ENCODE measurements around the gene VAV2. TPM values are rescaled to one million over a fixed set of nuclear protein-coding genes. Genes with fewer than 3 reads are reported as not detected.

VAV2 gene
- total RNA-seq, 3 donors from 2014 or later (not counting 1 experiment from before 2014, with no cell fraction given): 3.9 to 5.1 (median 4.8) TPM

DNA sequence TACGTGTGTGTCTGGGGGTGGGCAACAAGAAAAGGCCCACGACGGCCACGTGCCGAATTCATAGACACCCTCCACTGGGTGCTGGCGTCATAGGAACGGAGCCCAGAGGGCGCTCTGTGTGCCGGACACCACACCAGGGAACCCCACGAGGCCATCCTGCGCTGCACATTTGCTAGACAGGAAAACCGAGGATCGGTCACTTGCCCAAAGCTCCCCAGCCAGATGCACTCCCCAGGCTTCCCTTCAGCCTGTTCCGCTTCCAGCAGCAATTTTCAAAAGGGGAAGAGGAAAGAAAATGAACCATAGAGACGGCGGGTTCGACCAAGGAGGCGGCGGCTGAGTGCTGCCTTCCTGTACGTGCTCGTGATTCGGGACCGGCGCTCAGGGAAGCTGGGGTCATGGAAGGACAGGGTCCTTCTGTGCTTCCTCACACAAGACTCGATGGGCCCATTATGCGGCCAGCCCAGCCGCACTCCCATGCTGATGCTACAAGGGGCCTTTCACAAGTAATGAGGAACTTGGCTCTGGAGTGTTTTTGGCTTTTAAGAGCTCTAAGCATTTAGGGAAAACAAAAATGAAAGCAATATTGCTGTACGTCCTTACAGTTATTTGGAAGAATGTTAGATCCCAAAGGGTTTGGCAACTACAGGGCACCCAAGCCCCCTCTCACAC lies 129.4 kb downstream of the VAV2 start:
- 39% methylated on average over 28 of the region's 28 CpGs for WGBS (ENCODE audit: insufficient coverage)
- Mint-ChIP-seq H3K27me3 (ENCODE audit: low read depth in 2 of 2) (no peaks in the 10 kb centered on the region), H3K27ac (no peak overlapping the region), H3K4me3 (peak overlapping the region; percentile 13), H3K9me3 (peaks cover 2 to 5% of the 10 kb centered on the region in 2 donors), H3K4me1 (no peaks in the 10 kb centered on the region), H3K36me3 (no peaks in the 10 kb centered on the region)
- Histone ChIP-seq H3K36me3 (ENCODE audit: control insufficient read depth, insufficient read depth, low read length) (no peaks in the 10 kb centered on the region), H3K9me3 (ENCODE audit: control insufficient read depth, insufficient read depth, low read length) (no peaks in the 10 kb centered on the region), H3K4me3 (ENCODE audit: low read length) (no peak overlapping the region), H3K27ac (ENCODE audit: low read length) (no peak overlapping the region), H3K4me1 (ENCODE audit: control insufficient read depth, insufficient read depth, low read length) (peaks cover 20% of the 10 kb centered on the region), H3K27me3 (ENCODE audit: control insufficient read depth, insufficient read depth, low read length) (no peaks in the 10 kb centered on the region)
- ATAC-seq: no peak
- no peak for DNase-seq
- TF ChIP-seq, protein P1, sequence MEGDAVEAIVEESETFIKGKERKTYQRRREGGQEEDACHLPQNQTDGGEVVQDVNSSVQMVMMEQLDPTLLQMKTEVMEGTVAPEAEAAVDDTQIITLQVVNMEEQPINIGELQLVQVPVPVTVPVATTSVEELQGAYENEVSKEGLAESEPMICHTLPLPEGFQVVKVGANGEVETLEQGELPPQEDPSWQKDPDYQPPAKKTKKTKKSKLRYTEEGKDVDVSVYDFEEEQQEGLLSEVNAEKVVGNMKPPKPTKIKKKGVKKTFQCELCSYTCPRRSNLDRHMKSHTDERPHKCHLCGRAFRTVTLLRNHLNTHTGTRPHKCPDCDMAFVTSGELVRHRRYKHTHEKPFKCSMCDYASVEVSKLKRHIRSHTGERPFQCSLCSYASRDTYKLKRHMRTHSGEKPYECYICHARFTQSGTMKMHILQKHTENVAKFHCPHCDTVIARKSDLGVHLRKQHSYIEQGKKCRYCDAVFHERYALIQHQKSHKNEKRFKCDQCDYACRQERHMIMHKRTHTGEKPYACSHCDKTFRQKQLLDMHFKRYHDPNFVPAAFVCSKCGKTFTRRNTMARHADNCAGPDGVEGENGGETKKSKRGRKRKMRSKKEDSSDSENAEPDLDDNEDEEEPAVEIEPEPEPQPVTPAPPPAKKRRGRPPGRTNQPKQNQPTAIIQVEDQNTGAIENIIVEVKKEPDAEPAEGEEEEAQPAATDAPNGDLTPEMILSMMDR (IDR thresholded peaks at IDR 0.05): no peak
- intact Hi-C loops (cut with micrococcal nuclease): no loop called here

DNA sequence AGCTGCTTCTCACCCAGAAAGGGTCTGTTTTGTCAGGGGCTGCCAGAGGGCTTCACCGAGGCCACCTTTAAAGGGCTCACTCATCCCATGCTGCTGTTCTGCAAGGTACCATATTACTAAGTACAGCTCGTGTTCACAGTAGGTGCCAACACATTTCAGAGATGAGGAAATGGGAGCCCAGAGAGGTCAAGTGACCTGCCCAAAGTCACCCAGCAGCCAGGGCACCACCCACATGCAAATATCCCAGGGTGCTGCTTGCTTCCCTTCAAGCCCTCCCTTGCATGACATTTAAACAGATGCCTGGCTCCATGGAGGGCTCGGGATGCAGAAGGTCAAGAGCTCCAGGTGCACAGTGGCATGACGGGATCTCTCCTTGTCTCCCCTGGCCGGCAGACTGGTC lies 130.4 kb downstream of the VAV2 start:
- ATAC-seq: no peak
- Histone ChIP-seq H3K4me3 (ENCODE audit: low read length) (no peak overlapping the region), H3K4me1 (ENCODE audit: control insufficient read depth, insufficient read depth, low read length) (peaks cover 24% of the 10 kb centered on the region), H3K9me3 (ENCODE audit: control insufficient read depth, insufficient read depth, low read length) (no peaks in the 10 kb centered on the region), H3K36me3 (ENCODE audit: control insufficient read depth, insufficient read depth, low read length) (no peaks in the 10 kb centered on the region), H3K27me3 (ENCODE audit: control insufficient read depth, insufficient read depth, low read length) (no peaks in the 10 kb centered on the region), H3K27ac (ENCODE audit: low read length) (no peak overlapping the region)
- intact Hi-C loops (cut with micrococcal nuclease): no loop called here
- 88% methylated on average over 5 of the region's 5 CpGs for WGBS (ENCODE audit: insufficient coverage)
- no peaks in the 10 kb centered on the region for H3K4me1 Mint-ChIP-seq
- no peaks in the 10 kb centered on the region for H3K36me3 Mint-ChIP-seq
- TF ChIP-seq, protein P1 (IDR thresholded peaks at IDR 0.05): no peak
- peaks cover 2 to 5% of the 10 kb centered on the region in 2 donors for H3K9me3 Mint-ChIP-seq
- H3K4me3 Mint-ChIP-seq: no peak overlapping the region
- no peak overlapping the region for H3K27ac Mint-ChIP-seq
- DNase-seq: no peak
- H3K27me3 Mint-ChIP-seq (ENCODE audit: low read depth in 2 of 2): no peaks in the 10 kb centered on the region

DNA sequence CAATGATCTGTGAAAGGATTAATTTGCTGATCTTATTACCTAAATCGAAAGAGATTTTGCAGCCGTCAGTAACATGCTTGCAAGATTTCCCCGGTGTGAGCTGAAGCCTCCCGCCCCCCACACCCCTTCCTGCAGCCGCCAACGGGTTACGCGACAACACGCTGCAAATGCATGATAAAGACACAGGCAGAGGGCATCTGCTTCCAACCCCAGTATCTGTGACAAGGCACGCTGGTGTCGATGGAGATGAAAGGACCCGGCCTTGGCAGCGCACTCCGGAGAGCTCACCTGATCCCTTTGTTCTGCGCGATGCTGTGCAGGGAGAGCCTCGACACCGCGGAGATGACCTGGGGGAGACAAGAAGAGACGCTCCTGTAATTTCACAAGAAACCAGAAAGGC lies 131.0 kb downstream of the VAV2 start:
- H3K36me3 ChIP-seq (ENCODE audit: control insufficient read depth, insufficient read depth, low read length): no peaks in the 10 kb centered on the region
- H3K4me1 Mint-ChIP-seq: no peaks in the 10 kb centered on the region
- ATAC-seq: no peak
- no peaks in the 10 kb centered on the region for H3K27me3 Mint-ChIP-seq (ENCODE audit: low read depth in 2 of 2)
- H3K36me3 Mint-ChIP-seq: no peaks in the 10 kb centered on the region
- no peak overlapping the region for H3K4me3 ChIP-seq (ENCODE audit: low read length)
- H3K27ac Mint-ChIP-seq: no peak overlapping the region
- no peak overlapping the region for H3K27ac ChIP-seq (ENCODE audit: low read length)
- H3K27me3 ChIP-seq (ENCODE audit: control insufficient read depth, insufficient read depth, low read length): no peaks in the 10 kb centered on the region
- H3K9me3 ChIP-seq (ENCODE audit: control insufficient read depth, insufficient read depth, low read length): no peaks in the 10 kb centered on the region
- intact Hi-C loops (cut with micrococcal nuclease): no loop called here
- no peak for DNase-seq
- 90% methylated on average over 20 of the region's 20 CpGs for WGBS (ENCODE audit: insufficient coverage)
- peaks cover 29% of the 10 kb centered on the region for H3K4me1 ChIP-seq (ENCODE audit: control insufficient read depth, insufficient read depth, low read length)
- peaks cover 2 to 5% of the 10 kb centered on the region in 2 donors for H3K9me3 Mint-ChIP-seq
- TF ChIP-seq, protein P1 (IDR thresholded peaks at IDR 0.05): no peak
- H3K4me3 Mint-ChIP-seq: no peak overlapping the region

DNA sequence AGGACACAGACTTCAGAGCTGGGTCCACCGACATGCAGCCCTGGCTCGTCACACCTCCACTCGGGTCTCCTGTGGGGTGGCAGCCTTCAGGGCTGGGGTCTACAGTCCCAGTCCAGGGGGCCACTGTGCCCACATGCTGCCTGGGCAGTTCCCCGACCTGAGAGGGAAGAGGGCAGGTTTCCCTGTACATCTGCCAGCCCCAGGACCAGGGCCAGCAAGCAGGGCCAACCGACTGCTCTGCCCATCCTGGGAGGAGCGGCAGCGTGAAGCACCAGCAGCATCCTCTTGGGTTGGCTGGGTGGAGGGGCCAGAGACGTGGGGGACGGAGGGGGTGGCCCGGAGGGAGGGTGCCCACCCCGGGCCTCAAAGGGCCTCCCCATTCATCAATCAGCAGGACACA lies 133.4 kb downstream of the VAV2 start:
- Histone ChIP-seq H3K4me1 (ENCODE audit: control insufficient read depth, insufficient read depth, low read length) (peaks cover 40% of the 10 kb centered on the region), H3K9me3 (ENCODE audit: control insufficient read depth, insufficient read depth, low read length) (no peaks in the 10 kb centered on the region), H3K27ac (ENCODE audit: low read length) (no peak overlapping the region), H3K4me3 (ENCODE audit: low read length) (no peak overlapping the region), H3K27me3 (ENCODE audit: control insufficient read depth, insufficient read depth, low read length) (no peaks in the 10 kb centered on the region), H3K36me3 (ENCODE audit: control insufficient read depth, insufficient read depth, low read length) (no peaks in the 10 kb centered on the region)
- H3K9me3 Mint-ChIP-seq: no peaks in the 10 kb centered on the region
- TF ChIP-seq, protein P1 (IDR thresholded peaks at IDR 0.05): no peak
- intact Hi-C loops (cut with micrococcal nuclease): no loop called here
- no peak overlapping the region for H3K27ac Mint-ChIP-seq
- H3K36me3 Mint-ChIP-seq: no peaks in the 10 kb centered on the region
- DNase-seq (no peak), ATAC-seq (no peak)
- H3K4me3 Mint-ChIP-seq: no peak overlapping the region
- WGBS (ENCODE audit: insufficient coverage): 93% methylated on average over 11 of the region's 11 CpGs
- H3K27me3 Mint-ChIP-seq (ENCODE audit: low read depth in 2 of 2): no peaks in the 10 kb centered on the region
- peaks cover 0 to 5% of the 10 kb centered on the region in 2 donors for H3K4me1 Mint-ChIP-seq
